K562 (cell line): ENCODE results near the gene CFDP1. TPM values are rescaled to one million over a fixed set of nuclear protein-coding genes. Genes with fewer than 3 reads are reported as not detected.

Experiments used
- ATAC-seq: fragments of 200-7000 bp; cut with Tn5 transposase; 3 replicates; pipeline ENCODE4 v1.9.1; 2020; ENCODE audit warnings: moderate library complexity
- BruUV-seq: library from RNA; stranded (reverse); fragments of 400-500 nt; replicated peaks from 2 replicates; lab custom pipeline; 2021; lab: Mats Ljungman, UMichigan
- CTCF ChIA-PET: fragments of 300-600 bp; formaldehyde crosslinking; extraction: SDS; loops from one replicate; lab custom pipeline; 2021; ENCODE audit warnings: low intra/inter-chr PET ratio; lab: Yijun Ruan, JAX
- POLR2A ChIA-PET: fragments of 300-600, 350-650 bp; sonication (Branson Sonifier 250); formaldehyde crosslinking; extraction: SDS; loops from one replicate; lab custom pipeline; 2021; ENCODE audit warnings: antibody characterized with exemption, inconsistent platforms; lab: Yijun Ruan, JAX
- DNase-seq, 4 experiments: peaks; one replicate each; pipeline versions ENCODE4 v3.0.0 to v3.0.0-alpha.2; 2011 to 2018; ENCODE audit warnings: low spot score in 3 of 4, mixed read lengths in 3 of 4; ENCODE audit errors: extremely low read depth in 1 of 4
- FAIRE-seq: peaks from 2 replicates; lab custom pipeline; 2011; peaks lifted over from hg19 to GRCh38; lab: Jason Lieb, UNC
- H2AFZ ChIP-seq: 2 replicates; pipeline ENCODE4 v1.6.0; 2011; ENCODE audit warnings: low read depth, low read length, control low read depth, inconsistent platforms
- H3K27ac ChIP-seq: fragments of 200-600 bp; 3 replicates; pipeline ENCODE4 v1.8.0; 2011; ENCODE audit warnings: low read depth, mild to moderate bottlenecking, control low read depth, inconsistent platforms, low read length, moderate library complexity, mixed read lengths; ENCODE audit errors: extremely low read depth
- H3K27me3 ChIP-seq, 2 experiments: fragments of 300-600 bp in 1 of 2; 2 replicates in 1 of 2; 3 replicates in 1 of 2; pipeline versions ENCODE4 v1.6.0 to v1.8.0; 2011; ENCODE audit warnings: inconsistent platforms in 2 of 2, low read length in 2 of 2, mild to moderate bottlenecking in 1 of 2, mixed read lengths in 1 of 2, moderate library complexity in 1 of 2; ENCODE audit not compliant: control insufficient read depth in 2 of 2, insufficient read depth in 2 of 2
- H3K36me3 ChIP-seq: fragments of 300-600 bp; 3 replicates; pipeline ENCODE4 v1.8.0; 2011; ENCODE audit warnings: mild to moderate bottlenecking, low read length, inconsistent platforms; ENCODE audit not compliant: control insufficient read depth, insufficient read depth
- H3K4me1 ChIP-seq, 2 experiments: fragments of 200-600 bp in 1 of 2; replicated peaks in 1 of 2; 2 replicates in 1 of 2; 3 replicates in 1 of 2; pipeline versions ENCODE4 v1.5.1 to v1.8.0; 2011; ENCODE audit warnings: inconsistent platforms in 2 of 2, low read length in 2 of 2, mild to moderate bottlenecking in 1 of 2, mixed read lengths in 1 of 2, moderate library complexity in 1 of 2; ENCODE audit not compliant: control insufficient read depth in 2 of 2, insufficient read depth in 2 of 2
- H3K4me2 ChIP-seq: 2 replicates; pipeline ENCODE4 v1.6.1; 2011; ENCODE audit warnings: low read length, control low read depth, inconsistent platforms, mixed read lengths; ENCODE audit not compliant: insufficient read depth
- H3K4me3 ChIP-seq: fragments of 200-600 bp; sonication (generic), shearing (Covaris generic); 2 replicates; pipeline ENCODE4 v1.5.1; 2016; ENCODE audit warnings: control low read depth, inconsistent platforms
- H3K79me2 ChIP-seq: fragments of 200-600 bp; 3 replicates; pipeline ENCODE4 v1.8.0; 2011; ENCODE audit warnings: low read length, inconsistent platforms; ENCODE audit not compliant: control insufficient read depth, insufficient read depth
- H3K9ac ChIP-seq, 2 experiments: 2 replicates each; pipeline versions ENCODE4 v1.6.0 to v1.6.1; 2011; ENCODE audit warnings: low read depth in 2 of 2, low read length in 2 of 2, control low read depth in 1 of 2, inconsistent platforms in 1 of 2, mild to moderate bottlenecking in 1 of 2, mixed read lengths in 1 of 2; ENCODE audit not compliant: insufficient read depth in 1 of 2
- H3K9me1 ChIP-seq: one replicate; pipeline ENCODE4 v1.6.0; 2011; ENCODE audit warnings: inconsistent platforms, mild to moderate bottlenecking, low read length, moderate library complexity; ENCODE audit not compliant: control insufficient read depth, insufficient read depth
- H3K9me3 ChIP-seq: replicated peaks from 2 replicates; pipeline ENCODE4 v1.5.1; 2011; ENCODE audit warnings: low read depth, low read length, inconsistent platforms; ENCODE audit not compliant: control insufficient read depth, insufficient read depth
- H4K20me1 ChIP-seq: replicated peaks from 2 replicates; pipeline ENCODE4 v1.6.1; 2011; ENCODE audit warnings: low read length, inconsistent platforms, mixed read lengths; ENCODE audit not compliant: control insufficient read depth, insufficient read depth
- BMI1 ChIP-seq: fragments of 150-350 bp; IDR thresholded peaks from 2 replicates; pipeline ENCODE4 v1.6.1; 2014; ENCODE audit warnings: low read length
- CHCHD3 ChIP-seq: fragments of 250-450 bp; sonication (Bioruptor Pico); IDR thresholded peaks from 2 replicates; pipeline ENCODE4 v2.1.2; 2022; ENCODE audit warnings: mild to moderate bottlenecking
- KLF10 ChIP-seq: fragments of 250-450 bp; sonication (Bioruptor Pico); IDR thresholded peaks from 2 replicates; pipeline ENCODE4 v1.6.1; 2021; ENCODE audit warnings: matching md5 sums
- MEF2A ChIP-seq: IDR thresholded peaks from 2 replicates; pipeline ENCODE4 v1.6.1; 2011; ENCODE audit warnings: low read depth, mild to moderate bottlenecking, low read length, moderate library complexity; ENCODE audit not compliant: control insufficient read depth
- NONO ChIP-seq, 2 experiments: fragments of 200-400 bp in 1 of 2; fragments of 450-650 bp in 1 of 2; formaldehyde crosslinking in 1 of 2; IDR thresholded peaks; 2 replicates each; pipeline ENCODE4 v1.6.1; 2017; ENCODE audit warnings: low read depth in 2 of 2, mild to moderate bottlenecking in 2 of 2, moderate library complexity in 2 of 2, low read length in 1 of 2
- NR2C1 ChIP-seq, 2 experiments: fragments of 450-650 bp; IDR thresholded peaks; 2 replicates each; pipeline ENCODE4 v1.6.1; 2017; ENCODE audit warnings: mild to moderate bottlenecking in 2 of 2, antibody characterized with exemption in 1 of 2, inconsistent platforms in 1 of 2, missing compliant biosample characterization in 1 of 2, missing genetic modification characterization in 1 of 2
- SIN3B ChIP-seq: fragments of 450-650 bp; IDR thresholded peaks from 2 replicates; pipeline ENCODE4 v1.6.1; 2017; ENCODE audit warnings: low read depth, mild to moderate bottlenecking, moderate library complexity
- SLC30A9 ChIP-seq: fragments of 250-450 bp; sonication (Bioruptor Pico); IDR thresholded peaks from 2 replicates; pipeline ENCODE4 v1.8.0; 2022; ENCODE audit warnings: mild to moderate bottlenecking, moderate library complexity
- WHSC1 ChIP-seq: IDR thresholded peaks from one replicate; pipeline ENCODE4 v1.6.1; 2012; ENCODE audit warnings: low read length, control low read depth, inconsistent platforms
- ZBED1 ChIP-seq: IDR thresholded peaks from 2 replicates; pipeline ENCODE4 v1.6.1; 2014
- ZFP30 ChIP-seq: fragments of 250-450 bp; sonication (Bioruptor Pico); IDR thresholded peaks from 2 replicates; pipeline ENCODE4 v1.8.0; 2022; ENCODE audit warnings: moderate library complexity, mild to moderate bottlenecking, inconsistent platforms, borderline replicate concordance
- ZNF165 ChIP-seq: fragments of 250-450 bp; sonication (Bioruptor Pico); IDR thresholded peaks from 2 replicates; pipeline ENCODE4 v1.4.0; 2020; ENCODE audit warnings: borderline replicate concordance
- WGBS: fragments of 100-300 bp; shearing (Covaris generic); methylation state at CpG from one replicate; pipeline ENCODE4 v1.1.6; 2016; ENCODE audit warnings: low coverage, mixed read lengths; ENCODE audit not compliant: insufficient coverage; ENCODE audit errors: missing lambda C conversion rate; 5-methylcytosine and 5-hydroxymethylcytosine counted together
- in situ Hi-C: fragments of 300-500 bp; cut with MboI; formaldehyde crosslinking; loops from 4 replicates; pipeline ENCODE4 v1.15.0; 2018; ENCODE audit warnings: inconsistent platforms, mixed read lengths
- intact Hi-C: fragments of 100-400 bp; cut with micrococcal nuclease; formaldehyde crosslinking; loops from 2 replicates; pipeline ENCODE4 v1.14.2; 2022
- polyA plus RNA-seq, 8 experiments: library from polyadenylated mRNA; depleted of rRNA in 4 of 8; stranded (reverse) in 5 of 8; unstranded in 3 of 8; fragments of >200 nt; fragmentation: Nextera tagmentation in 2 of 8; fragmentation: Illumina TruSeq in 1 of 8; extraction: Ambion mirVana in 2 of 8; extraction: Trizol in 1 of 8; gene quantifications; 2 replicates each; pipeline versions ENCODE4 v1.2.1 to v1.2.3, GENCODE V29; 2011 to 2014; ENCODE audit warnings: inconsistent platforms in 1 of 8, missing spikeins in 1 of 8
- total RNA-seq, 7 experiments: library from RNA; depleted of rRNA in 6 of 7; stranded (reverse); fragments of >200 nt in 6 of 7; fragmentation: Illumina TruSeq in 2 of 7; extraction: Trizol in 2 of 7; gene quantifications; 2 replicates each; pipeline versions ENCODE4 v1.2.1 to v1.2.3, GENCODE V29; 2011 to 2021; ENCODE audit warnings: low replicate concordance in 1 of 7
- TF ChIP-seq, protein P1 (sequence below): fragments of 450-650 bp; formaldehyde crosslinking; IDR thresholded peaks from 2 replicates; pipeline ENCODE4 v1.4.0; 2022; ENCODE audit warnings: mild to moderate bottlenecking, moderate library complexity
- TF ChIP-seq, protein P2 (sequence below): IDR thresholded peaks from 2 replicates; pipeline ENCODE4 v1.6.1; 2012; ENCODE audit warnings: low read depth, low read length, improper control_type of control experiment, borderline replicate concordance

CFDP1 gene
- total and polyA plus RNA-seq, 9 of the 15 experiments (the other 6 are each of a cell fraction or from before 2014, with no cell fraction given) = 31.5 to 78.4 (median 61.7) TPM

DNA sequence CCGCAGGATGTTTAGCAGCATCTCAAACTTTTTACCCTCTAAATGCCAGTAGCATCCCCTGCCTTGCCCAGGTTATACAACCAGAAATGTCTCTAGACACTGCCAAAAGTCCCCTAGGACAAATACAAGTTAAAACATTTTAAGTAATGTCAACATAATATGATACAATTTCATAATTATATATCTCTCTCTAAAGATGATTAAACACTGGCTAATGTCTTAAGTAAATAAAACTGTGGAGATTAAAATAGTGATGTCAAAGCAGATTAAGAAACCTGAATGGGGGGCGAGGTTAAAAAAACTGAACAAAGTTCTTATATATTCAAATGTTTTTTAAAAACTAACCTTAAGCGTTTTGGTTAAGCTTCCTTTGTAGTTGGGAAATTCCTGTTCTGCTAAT, 62.1 kb downstream of the CFDP1 start:
- H3K9me3 ChIP-seq = no peaks in the 10 kb centered on the region
- CTCF ChIA-PET = no interaction called here
- 89% methylated on average over 3 of the region's 3 CpGs for WGBS
- no peak for DNase-seq
- H2AFZ ChIP-seq = no peak overlapping the region
- no peak overlapping the region for H3K4me3 ChIP-seq
- H3K27me3 ChIP-seq = no peaks in the 10 kb centered on the region
- intact Hi-C loops = no loop called here
- H3K27ac ChIP-seq = no peak overlapping the region
- no peak overlapping the region for H3K9ac ChIP-seq
- H3K36me3 ChIP-seq = peaks cover 2% of the 10 kb centered on the region; the same call in 1 of the 3 replicates
- H3K4me2 ChIP-seq = no peak overlapping the region
- H3K9me1 ChIP-seq = no peaks in the 10 kb centered on the region
- no peak for ATAC-seq
- H4K20me1 ChIP-seq = no peaks in the 10 kb centered on the region
- TF ChIP-seq, protein P1, sequence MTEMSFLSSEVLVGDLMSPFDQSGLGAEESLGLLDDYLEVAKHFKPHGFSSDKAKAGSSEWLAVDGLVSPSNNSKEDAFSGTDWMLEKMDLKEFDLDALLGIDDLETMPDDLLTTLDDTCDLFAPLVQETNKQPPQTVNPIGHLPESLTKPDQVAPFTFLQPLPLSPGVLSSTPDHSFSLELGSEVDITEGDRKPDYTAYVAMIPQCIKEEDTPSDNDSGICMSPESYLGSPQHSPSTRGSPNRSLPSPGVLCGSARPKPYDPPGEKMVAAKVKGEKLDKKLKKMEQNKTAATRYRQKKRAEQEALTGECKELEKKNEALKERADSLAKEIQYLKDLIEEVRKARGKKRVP = no peak
- TF ChIP-seq NR2C1 (IDR thresholded peaks at IDR 0.05) (no peak), NR2C1 (tag; IDR thresholded peaks at IDR 0.05) (no peak), ZNF165 (CRISPR knock-in tag) (no peak), SIN3B (no peak), KLF10 (no peak), CHCHD3 (CRISPR knock-in tag) (no peak), NONO (IDR thresholded peaks at IDR 0.05; ENCODE audit: low read depth in 2 of 2, low read length in 1 of 2) (no peak), MEF2A (no peak), ZFP30 (no peak), ZBED1 (no peak), BMI1 (no peak), SLC30A9 (CRISPR knock-in tag) (no peak), WHSC1 (no peak)
- TF ChIP-seq, protein P2, sequence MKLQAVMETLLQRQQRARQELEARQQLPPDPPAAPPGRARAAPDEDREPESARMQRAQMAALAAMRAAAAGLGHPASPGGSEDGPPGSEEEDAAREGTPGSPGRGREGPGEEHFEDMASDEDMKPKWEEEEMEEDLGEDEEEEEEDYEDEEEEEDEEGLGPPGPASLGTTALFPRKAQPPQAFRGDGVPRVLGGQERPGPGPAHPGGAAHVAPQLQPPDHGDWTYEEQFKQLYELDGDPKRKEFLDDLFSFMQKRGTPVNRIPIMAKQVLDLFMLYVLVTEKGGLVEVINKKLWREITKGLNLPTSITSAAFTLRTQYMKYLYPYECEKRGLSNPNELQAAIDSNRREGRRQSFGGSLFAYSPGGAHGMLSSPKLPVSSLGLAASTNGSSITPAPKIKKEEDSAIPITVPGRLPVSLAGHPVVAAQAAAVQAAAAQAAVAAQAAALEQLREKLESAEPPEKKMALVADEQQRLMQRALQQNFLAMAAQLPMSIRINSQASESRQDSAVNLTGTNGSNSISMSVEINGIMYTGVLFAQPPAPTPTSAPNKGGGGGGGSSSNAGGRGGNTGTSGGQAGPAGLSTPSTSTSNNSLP = no peak
- TF ChIP-seq, all 486 proteins: peak for 0
- FAIRE-seq = no peak
- BruUV-seq = no TSS peak
- POLR2A ChIA-PET = no interaction called here
- in situ Hi-C loops = no loop called here
- no peaks in the 10 kb centered on the region for H3K79me2 ChIP-seq
- no peaks in the 10 kb centered on the region for H3K4me1 ChIP-seq
